ENCODE results near the gene LRRC71. TPM values are rescaled to one million over a fixed set of nuclear protein-coding genes. Genes with fewer than 3 reads are reported as not detected.
A peak's percentile ranks its signal among the peaks of the same experiment; 100 is the strongest.

LRRC71 gene
- total and polyA plus RNA-seq, 9 donors = 0.39 to 1.5 (median 0.84) TPM

GRCh38 chr1:156957634-156958033 lies 37.2 kb downstream of the LRRC71 start:
- Histone ChIP-seq H3K4me1 (ENCODE audit: control insufficient read depth, insufficient read depth, low read length) (no peaks in the 10 kb centered on the region), H3K36me3 (ENCODE audit: control insufficient read depth, insufficient read depth, low read length) (peaks cover 86% of the 10 kb centered on the region), H3K4me3 (ENCODE audit: low read length) (no peak overlapping the region), H3K9me3 (replicated peaks; ENCODE audit: control insufficient read depth, low read depth, low read length) (no peaks in the 10 kb centered on the region), H3K27ac (ENCODE audit: low read length) (no peak overlapping the region), H3K27me3 (ENCODE audit: control insufficient read depth, insufficient read depth, low read length) (no peaks in the 10 kb centered on the region)
- DNase-seq = no peak
- WGBS (ENCODE audit: insufficient coverage) = no CpG with 5 or more reads among the region's 3 CpGs

- Histone ChIP-seq H3K9me3 (replicated peaks; ENCODE audit: control insufficient read depth, low read depth, low read length) (no peaks in the 10 kb centered on the region), H3K27me3 (ENCODE audit: control insufficient read depth, insufficient read depth, low read length) (no peaks in the 10 kb centered on the region), H3K4me1 (ENCODE audit: control insufficient read depth, insufficient read depth, low read length) (no peaks in the 10 kb centered on the region), H3K36me3 (ENCODE audit: control insufficient read depth, insufficient read depth, low read length) (peaks cover 86% of the 10 kb centered on the region), H3K27ac (ENCODE audit: low read length) (no peak overlapping the region), H3K4me3 (ENCODE audit: low read length) (no peak overlapping the region)
- no peak for DNase-seq
- WGBS (ENCODE audit: insufficient coverage) = 100% methylated on average over 1 of the region's 2 CpGs
Measured at GRCh38 chr1:156958247-156958714, 37.8 kb downstream of the LRRC71 start.

GRCh38 chr1:156959414-156959813 lies 39.0 kb downstream of the LRRC71 start:
- Histone ChIP-seq H3K4me3 (ENCODE audit: low read length) (no peak overlapping the region), H3K4me1 (ENCODE audit: control insufficient read depth, insufficient read depth, low read length) (no peaks in the 10 kb centered on the region), H3K27ac (ENCODE audit: low read length) (no peak overlapping the region), H3K9me3 (replicated peaks; ENCODE audit: control insufficient read depth, low read depth, low read length) (no peaks in the 10 kb centered on the region), H3K36me3 (ENCODE audit: control insufficient read depth, insufficient read depth, low read length) (peaks cover 89% of the 10 kb centered on the region), H3K27me3 (ENCODE audit: control insufficient read depth, insufficient read depth, low read length) (no peaks in the 10 kb centered on the region)
- WGBS (ENCODE audit: insufficient coverage) = 69% methylated on average over 2 of the region's 2 CpGs
- peak; percentile 30 for DNase-seq

GRCh38 chr1:156959925-156960324 lies 39.5 kb downstream of the LRRC71 start:
- 93% methylated on average over 5 of the region's 6 CpGs for WGBS (ENCODE audit: insufficient coverage)
- H3K9me3 ChIP-seq (replicated peaks; ENCODE audit: control insufficient read depth, low read depth, low read length) = no peaks in the 10 kb centered on the region

GRCh38 chr1:156961709-156962108 lies 41.3 kb downstream of the LRRC71 start:
- Histone ChIP-seq H3K27ac (ENCODE audit: low read length) (no peak overlapping the region), H3K36me3 (ENCODE audit: control insufficient read depth, insufficient read depth, low read length) (peaks cover 77% of the 10 kb centered on the region), H3K27me3 (ENCODE audit: control insufficient read depth, insufficient read depth, low read length) (no peaks in the 10 kb centered on the region), H3K4me3 (ENCODE audit: low read length) (no peak overlapping the region), H3K9me3 (replicated peaks; ENCODE audit: control insufficient read depth, low read depth, low read length) (no peaks in the 10 kb centered on the region), H3K4me1 (ENCODE audit: control insufficient read depth, insufficient read depth, low read length) (no peaks in the 10 kb centered on the region)
- no peak for DNase-seq
- no CpG with 5 or more reads among the region's 4 CpGs for WGBS (ENCODE audit: insufficient coverage)

More at GRCh38 chr1:156959925-156960324, 39.5 kb downstream of the LRRC71 start:
- no peaks in the 10 kb centered on the region for H3K4me1 ChIP-seq (ENCODE audit: control insufficient read depth, insufficient read depth, low read length)
- no peak for DNase-seq
- no peak overlapping the region for H3K4me3 ChIP-seq (ENCODE audit: low read length)
- H3K27me3 ChIP-seq (ENCODE audit: control insufficient read depth, insufficient read depth, low read length) = no peaks in the 10 kb centered on the region
- peaks cover 84% of the 10 kb centered on the region for H3K36me3 ChIP-seq (ENCODE audit: control insufficient read depth, insufficient read depth, low read length)
- H3K27ac ChIP-seq (ENCODE audit: low read length) = no peak overlapping the region

GRCh38 chr1:156963621-156964020 lies 43.2 kb downstream of the LRRC71 start:
- 50% methylated on average over 2 of the region's 3 CpGs for WGBS (ENCODE audit: insufficient coverage)
- Histone ChIP-seq H3K4me3 (ENCODE audit: low read length) (no peak overlapping the region), H3K4me1 (ENCODE audit: control insufficient read depth, insufficient read depth, low read length) (no peaks in the 10 kb centered on the region), H3K27ac (ENCODE audit: low read length) (no peak overlapping the region), H3K9me3 (replicated peaks; ENCODE audit: control insufficient read depth, low read depth, low read length) (no peaks in the 10 kb centered on the region), H3K36me3 (ENCODE audit: control insufficient read depth, insufficient read depth, low read length) (peaks cover 69% of the 10 kb centered on the region), H3K27me3 (ENCODE audit: control insufficient read depth, insufficient read depth, low read length) (no peaks in the 10 kb centered on the region)
- DNase-seq = peak; percentile 39

- no peak overlapping the region for H3K4me3 ChIP-seq (ENCODE audit: low read length)
- DNase-seq = no peak
- WGBS (ENCODE audit: insufficient coverage) = no CpG with 5 or more reads among the region's 2 CpGs
- H3K4me1 ChIP-seq (ENCODE audit: control insufficient read depth, insufficient read depth, low read length) = no peaks in the 10 kb centered on the region
- H3K9me3 ChIP-seq (replicated peaks; ENCODE audit: control insufficient read depth, low read depth, low read length) = no peaks in the 10 kb centered on the region
- no peak overlapping the region for H3K27ac ChIP-seq (ENCODE audit: low read length)
- peaks cover 69% of the 10 kb centered on the region for H3K36me3 ChIP-seq (ENCODE audit: control insufficient read depth, insufficient read depth, low read length)
- H3K27me3 ChIP-seq (ENCODE audit: control insufficient read depth, insufficient read depth, low read length) = no peaks in the 10 kb centered on the region
Measured at GRCh38 chr1:156964441-156964840, 44.0 kb downstream of the LRRC71 start.

GRCh38 chr1:156969496-156969895 lies 49.1 kb downstream of the LRRC71 start:
- 83% methylated on average over 2 of the region's 3 CpGs for WGBS (ENCODE audit: insufficient coverage)
- Histone ChIP-seq H3K4me3 (ENCODE audit: low read length) (no peak overlapping the region), H3K27ac (ENCODE audit: low read length) (no peak overlapping the region), H3K9me3 (replicated peaks; ENCODE audit: control insufficient read depth, low read depth, low read length) (no peaks in the 10 kb centered on the region), H3K4me1 (ENCODE audit: control insufficient read depth, insufficient read depth, low read length) (no peaks in the 10 kb centered on the region), H3K36me3 (ENCODE audit: control insufficient read depth, insufficient read depth, low read length) (peaks cover 67% of the 10 kb centered on the region), H3K27me3 (ENCODE audit: control insufficient read depth, insufficient read depth, low read length) (no peaks in the 10 kb centered on the region)
- DNase-seq = no peak

- no peak overlapping the region for H3K27ac ChIP-seq (ENCODE audit: low read length)
- no peak overlapping the region for H3K4me3 ChIP-seq (ENCODE audit: low read length)
- peaks cover 68% of the 10 kb centered on the region for H3K36me3 ChIP-seq (ENCODE audit: control insufficient read depth, insufficient read depth, low read length)
- H3K27me3 ChIP-seq (ENCODE audit: control insufficient read depth, insufficient read depth, low read length) = no peaks in the 10 kb centered on the region
- WGBS (ENCODE audit: insufficient coverage) = no CpG with 5 or more reads among the region's 3 CpGs
- H3K4me1 ChIP-seq (ENCODE audit: control insufficient read depth, insufficient read depth, low read length) = no peaks in the 10 kb centered on the region
- no peaks in the 10 kb centered on the region for H3K9me3 ChIP-seq (replicated peaks; ENCODE audit: control insufficient read depth, low read depth, low read length)
- no peak for DNase-seq
Measured at GRCh38 chr1:156970017-156970416, 49.6 kb downstream of the LRRC71 start.

GRCh38 chr1:156973417-156973816 lies 53.0 kb downstream of the LRRC71 start:
- DNase-seq = no peak
- H3K4me1 ChIP-seq (ENCODE audit: control insufficient read depth, insufficient read depth, low read length) = no peaks in the 10 kb centered on the region
- no peaks in the 10 kb centered on the region for H3K27me3 ChIP-seq (ENCODE audit: control insufficient read depth, insufficient read depth, low read length)
- H3K27ac ChIP-seq (ENCODE audit: low read length) = no peak overlapping the region
- WGBS (ENCODE audit: insufficient coverage) = 86% methylated on average over 1 of the region's 2 CpGs
- peaks cover 67% of the 10 kb centered on the region for H3K36me3 ChIP-seq (ENCODE audit: control insufficient read depth, insufficient read depth, low read length)
- no peak overlapping the region for H3K4me3 ChIP-seq (ENCODE audit: low read length)
- H3K9me3 ChIP-seq (replicated peaks; ENCODE audit: control insufficient read depth, low read depth, low read length) = no peaks in the 10 kb centered on the region

- Histone ChIP-seq H3K4me3 (ENCODE audit: low read length) (no peak overlapping the region), H3K4me1 (ENCODE audit: control insufficient read depth, insufficient read depth, low read length) (no peaks in the 10 kb centered on the region), H3K27me3 (ENCODE audit: control insufficient read depth, insufficient read depth, low read length) (no peaks in the 10 kb centered on the region), H3K27ac (ENCODE audit: low read length) (no peak overlapping the region), H3K36me3 (ENCODE audit: control insufficient read depth, insufficient read depth, low read length) (peaks cover 64% of the 10 kb centered on the region), H3K9me3 (replicated peaks; ENCODE audit: control insufficient read depth, low read depth, low read length) (no peaks in the 10 kb centered on the region)
- no peak for DNase-seq
- no CpG with 5 or more reads among the region's 2 CpGs for WGBS (ENCODE audit: insufficient coverage)
Measured at GRCh38 chr1:156975084-156975483, 54.7 kb downstream of the LRRC71 start.
